Erythroblast (primary cell): ENCODE results near the gene ILF2.

Source experiments
- DNase-seq, 2 experiments: peaks; one replicate each; lab custom pipeline; 2025; lab: John Stamatoyannopoulos, UW
- GATA1 ChIP-seq: IDR thresholded peaks from 2 replicates; pipeline ENCODE4 v1.6.1; 2011; ENCODE audit warnings: low read depth, mild to moderate bottlenecking, control low read depth, low read length, moderate library complexity
- POLR2A ChIP-seq: IDR thresholded peaks from 2 replicates; pipeline ENCODE4 v1.6.1; 2011; ENCODE audit warnings: mild to moderate bottlenecking, low read length

The ILF2 gene

GRCh38 chr1:153633161-153633753 is 37.5 kb downstream of the ILF2 start:
- no peak for DNase-seq
- no peak for TF ChIP-seq POLR2A

DNA sequence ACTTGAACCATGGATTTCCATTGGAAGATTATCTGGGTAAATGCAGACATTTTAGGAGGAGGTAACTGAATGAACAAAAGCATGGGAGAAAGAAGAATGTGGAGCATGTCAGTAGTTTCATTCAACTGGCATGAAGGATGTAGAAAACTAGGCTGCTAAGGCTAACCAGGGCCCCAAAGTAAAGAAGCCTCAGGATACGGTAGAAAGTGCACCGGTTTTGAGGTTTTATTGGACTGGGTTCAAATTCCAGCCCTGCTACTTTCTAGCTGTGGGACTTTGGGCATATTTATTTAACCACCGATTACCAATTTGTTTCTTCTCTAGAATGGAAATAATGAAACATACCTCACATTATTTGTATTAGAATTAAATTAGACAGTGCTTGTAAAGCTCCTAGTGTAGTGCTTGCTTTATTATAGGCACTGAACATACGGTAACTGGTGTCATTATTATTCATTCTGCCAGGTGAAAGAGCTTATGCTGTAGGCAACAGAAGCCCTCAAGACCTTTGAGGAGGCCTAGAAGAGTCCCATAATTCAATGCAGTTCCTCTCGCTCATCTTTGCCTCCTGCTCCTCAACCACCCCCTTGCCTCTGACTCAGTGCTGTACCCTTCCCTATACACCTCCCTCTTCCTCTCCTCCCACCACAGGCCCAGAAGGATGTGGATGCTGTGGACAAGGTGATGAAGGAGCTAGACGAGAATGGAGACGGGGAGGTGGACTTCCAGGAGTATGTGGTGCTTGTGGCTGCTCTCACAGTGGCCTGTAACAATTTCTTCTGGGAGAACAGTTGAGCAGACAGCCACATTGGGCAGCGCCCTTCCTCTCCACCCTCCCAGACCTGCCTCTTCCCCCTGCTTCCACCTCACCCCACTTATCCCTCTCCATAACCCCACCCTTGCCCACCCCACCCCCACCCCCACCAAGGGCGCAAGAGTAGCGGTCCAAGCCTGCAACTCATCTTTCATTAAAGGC is 39.5 kb downstream of the ILF2 start:
- TF ChIP-seq POLR2A (no peak), GATA1 (no peak)
- DNase-seq, result no peak

DNA sequence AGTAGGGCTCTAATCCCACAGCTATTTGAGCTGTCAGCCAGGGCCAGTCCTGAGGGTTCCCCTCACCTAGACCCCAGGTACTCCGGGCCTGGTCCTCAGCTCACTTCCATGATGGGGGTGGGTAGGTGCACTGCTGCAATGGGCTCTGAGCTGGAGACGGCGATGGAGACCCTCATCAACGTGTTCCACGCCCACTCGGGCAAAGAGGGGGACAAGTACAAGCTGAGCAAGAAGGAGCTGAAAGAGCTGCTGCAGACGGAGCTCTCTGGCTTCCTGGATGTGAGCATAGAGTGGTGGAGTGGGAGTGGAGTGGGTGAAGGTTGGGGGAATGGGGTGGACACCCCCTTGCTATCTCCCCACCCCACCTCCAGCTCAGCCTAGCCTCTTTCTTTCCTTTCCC is 40.4 kb downstream of the ILF2 start:
- TF ChIP-seq POLR2A (no peak), GATA1 (no peak)
- DNase-seq, result no peak

GRCh38 chr1:153629971-153630370 is 40.8 kb downstream of the ILF2 start:
- DNase-seq, result no peak
- TF ChIP-seq GATA1 (no peak), POLR2A (no peak)

GRCh38 chr1:153629343-153629665 is 41.5 kb downstream of the ILF2 start:
- no peak for DNase-seq
- no peak for TF ChIP-seq POLR2A
- TF ChIP-seq GATA1, result no peak

- no peak for DNase-seq
Measured at GRCh38 chr1:153628638-153629342, 42.0 kb downstream of the ILF2 start.

GRCh38 chr1:153627715-153628626 is 42.8 kb downstream of the ILF2 start, which contains the start of gene S100A1:
TSS of gene S100A1 (plus strand) at chr1:153628434. CDS start at chr1:153630522, 2,088 bp downstream.
- TF ChIP-seq GATA1 (no peak), POLR2A (no peak)
- peak; percentile 18 to 19 for DNase-seq

More at GRCh38 chr1:153628638-153629342, 42.0 kb downstream of the ILF2 start:
- TF ChIP-seq GATA1 (no peak), POLR2A (no peak)

DNA sequence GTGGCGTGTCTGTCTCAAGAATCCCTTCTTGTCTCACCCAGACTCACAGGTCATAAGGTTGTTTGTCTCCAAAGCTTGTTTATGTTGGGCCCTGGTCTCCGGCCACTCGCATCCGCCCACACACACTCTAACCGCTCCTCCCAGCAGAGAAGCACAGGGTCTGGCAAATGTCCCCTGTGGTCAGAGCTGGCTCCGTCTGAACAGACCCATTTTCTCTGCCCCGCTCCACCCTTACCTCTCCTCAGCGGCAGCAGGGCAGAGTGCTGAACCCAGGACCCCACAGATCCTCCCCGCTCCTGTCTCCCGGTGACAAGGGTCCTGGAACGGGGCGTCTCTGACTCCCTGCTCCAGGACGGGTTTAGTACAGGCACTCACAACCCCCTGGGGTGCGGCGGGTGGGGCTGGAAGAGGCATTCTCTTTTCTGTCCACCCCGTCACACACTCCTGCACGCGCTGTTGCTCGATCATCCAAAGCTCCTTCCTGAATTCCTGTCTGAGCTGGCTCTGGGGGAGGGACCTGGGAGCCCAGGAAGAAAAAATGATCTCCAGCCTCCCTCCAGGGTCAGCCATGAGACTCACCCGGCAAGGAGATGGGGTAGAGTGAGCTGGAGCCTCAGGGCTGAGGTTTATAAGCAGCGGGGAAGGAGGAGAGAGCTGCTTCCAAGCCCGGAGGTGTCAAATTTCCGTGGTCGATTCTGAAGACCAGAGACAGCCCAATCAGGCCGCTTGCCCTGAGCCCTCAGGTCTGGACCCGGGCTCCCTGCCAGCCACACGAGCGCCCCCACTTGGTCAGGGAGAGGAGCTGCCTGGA is 43.7 kb downstream of the ILF2 start, which contains the start of gene S100A13:
Gene S100A13 (minus strand): TSS at position 602 of the 811 bp plus-strand sequence. CDS start 1,033 bp downstream, outside the sequence.
- peak; percentile 62 to 77 for DNase-seq
- TF ChIP-seq POLR2A (no peak), GATA1 (no peak)

DNA sequence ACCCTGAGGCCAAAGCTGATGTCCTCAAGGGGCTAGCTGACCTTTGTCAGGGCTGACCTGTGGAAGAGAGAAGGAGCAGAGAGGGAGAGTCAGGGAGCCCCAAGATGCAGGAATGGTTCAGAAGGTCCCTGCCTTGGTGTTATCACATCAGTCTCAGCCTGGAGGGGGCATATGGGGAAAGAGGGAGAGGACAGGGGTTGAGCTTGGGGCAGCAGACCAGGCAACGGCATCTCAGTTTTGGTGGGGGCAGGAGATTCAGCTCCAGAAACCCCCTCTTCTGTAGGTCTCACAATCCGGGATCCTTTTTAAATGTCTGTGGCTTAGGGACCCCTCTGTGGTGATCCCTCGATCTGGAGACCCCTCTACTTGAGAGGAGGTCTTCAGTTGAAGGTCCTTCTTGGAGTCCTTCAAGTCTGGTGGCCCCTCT is 44.3 kb downstream of the ILF2 start:
- TF ChIP-seq POLR2A, result no peak
- DNase-seq, result no peak

GRCh38 chr1:153624965-153625611 is 45.7 kb downstream of the ILF2 start:
- TF ChIP-seq GATA1 (no peak), POLR2A (no peak)
- no peak for DNase-seq

GRCh38 chr1:153623101-153623500 is 47.7 kb downstream of the ILF2 start:
- DNase-seq, result no peak

DNA sequence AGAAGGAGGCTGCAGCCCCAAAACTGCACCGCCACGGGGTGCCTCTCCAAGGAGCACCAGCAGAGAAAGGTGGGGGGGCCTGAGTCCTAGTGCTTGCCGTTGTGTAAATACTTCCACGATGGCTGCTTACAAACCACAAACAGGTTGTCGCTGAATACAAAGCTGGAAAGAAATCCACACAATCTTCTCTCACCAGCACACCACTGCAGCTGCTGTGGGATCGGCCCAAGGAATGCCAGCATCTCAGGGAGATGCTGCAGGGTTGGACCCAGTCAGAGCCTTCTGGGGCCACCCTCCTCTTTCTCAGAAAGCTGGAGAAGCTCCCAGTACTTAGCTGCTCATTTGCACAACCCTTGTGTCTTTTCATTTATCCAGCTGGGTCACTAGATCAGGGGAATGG is 51.6 kb downstream of the ILF2 start:
- TF ChIP-seq POLR2A (no peak), GATA1 (no peak)
- DNase-seq, result no peak

More at GRCh38 chr1:153623101-153623500, 47.7 kb downstream of the ILF2 start:
- TF ChIP-seq POLR2A (no peak), GATA1 (no peak)
